AG04450 (cell line): ENCODE measurements around the gene RHOA. TPM values are rescaled to one million over a fixed set of nuclear protein-coding genes. Genes with fewer than 3 reads are reported as not detected.
"Not testable (repeated sequence)": the region's sequence is repeated elsewhere in the genome, so short reads cannot be mapped to it uniquely, and the experiment has no call there.

Experiments
- CTCF ChIA-PET: fragments of 300-600, 350-600 bp; formaldehyde crosslinking; extraction: SDS; loops from one replicate; lab custom pipeline; 2022; ENCODE audit warnings: antibody characterized with exemption, inconsistent platforms; lab: Charles Lee
- POLR2A ChIA-PET: fragments of 350-600 bp; formaldehyde crosslinking; extraction: SDS; loops from one replicate; lab custom pipeline; 2021; ENCODE audit warnings: antibody characterized with exemption, inconsistent platforms; lab: Yijun Ruan, JAX
- DNase-seq: peaks from one replicate; pipeline ENCODE4 v3.0.0-alpha.2; 2011; ENCODE audit warnings: low read depth, low spot score
- H3K27ac ChIP-seq: one replicate; pipeline ENCODE4 v1.5.1; 2012; ENCODE audit warnings: low read depth, low read length, control low read depth
- H3K27me3 ChIP-seq: one replicate; pipeline ENCODE4 v1.6.0; 2012; ENCODE audit warnings: low read length; ENCODE audit not compliant: control insufficient read depth, insufficient read depth
- H3K4me3 ChIP-seq: 2 replicates; pipeline ENCODE4 v1.5.1; 2011; ENCODE audit warnings: mild to moderate bottlenecking, low read depth, low read length, control low read depth
- H3K9me3 ChIP-seq: 2 replicates; pipeline ENCODE4 v1.5.1; 2012; ENCODE audit warnings: low read length; ENCODE audit not compliant: control insufficient read depth, insufficient read depth
- CTCF ChIP-seq: IDR thresholded peaks from 2 replicates; pipeline ENCODE4 v1.5.1; 2011; ENCODE audit warnings: low read depth, low read length, control low read depth, inconsistent platforms
- polyA plus RNA-seq: library from polyadenylated mRNA; depleted of rRNA; stranded (reverse); fragments of >200 nt; gene quantifications from 2 replicates; pipeline ENCODE4 v1.2.3, GENCODE V29; 2011

The RHOA gene
- polyA plus RNA-seq, 1 experiment, result 505 TPM

DNA sequence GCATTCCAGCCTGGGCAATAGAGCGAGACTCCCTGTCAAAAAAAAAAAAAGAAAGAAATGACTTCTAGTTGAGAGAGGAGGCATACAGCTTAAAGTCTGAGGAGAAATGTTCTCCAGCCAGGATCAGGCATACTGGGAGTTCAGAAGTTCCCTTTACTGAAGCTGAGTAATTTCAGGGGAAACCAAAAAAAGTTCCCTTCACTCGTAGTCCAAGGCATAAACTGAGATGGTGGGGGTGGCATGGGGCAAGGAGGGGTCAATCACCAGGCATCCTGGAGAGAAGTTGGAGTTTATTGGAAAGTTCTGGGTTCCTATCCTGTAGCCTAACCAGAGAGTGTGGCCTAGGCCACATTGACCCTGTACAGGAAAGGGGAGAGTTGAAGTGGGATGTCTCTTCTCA is 59.5 kb downstream of the RHOA start:
- TF ChIP-seq CTCF, result no peak
- CTCF ChIA-PET, result interaction anchor here (0.6 to 1.7 kb wide), 3 partner anchors 12 to 97 kb away, joined by 3 to 8 read pairs (median 7); partner anchors contain the start of gene USP4
- Histone ChIP-seq H3K27ac (peak overlapping the region; percentile 87), H3K4me3 (no peak overlapping the region), H3K27me3 (no peaks in the 10 kb centered on the region), H3K9me3 (no peaks in the 10 kb centered on the region)
- DNase-seq, result no peak
- POLR2A ChIA-PET, result interaction anchor here (0.6 to 1.9 kb wide), 3 partner anchors 10 to 60 kb away, joined by 5 to 6 read pairs (median 5); partner anchors contain the start of genes RHOA and TCTA

DNA sequence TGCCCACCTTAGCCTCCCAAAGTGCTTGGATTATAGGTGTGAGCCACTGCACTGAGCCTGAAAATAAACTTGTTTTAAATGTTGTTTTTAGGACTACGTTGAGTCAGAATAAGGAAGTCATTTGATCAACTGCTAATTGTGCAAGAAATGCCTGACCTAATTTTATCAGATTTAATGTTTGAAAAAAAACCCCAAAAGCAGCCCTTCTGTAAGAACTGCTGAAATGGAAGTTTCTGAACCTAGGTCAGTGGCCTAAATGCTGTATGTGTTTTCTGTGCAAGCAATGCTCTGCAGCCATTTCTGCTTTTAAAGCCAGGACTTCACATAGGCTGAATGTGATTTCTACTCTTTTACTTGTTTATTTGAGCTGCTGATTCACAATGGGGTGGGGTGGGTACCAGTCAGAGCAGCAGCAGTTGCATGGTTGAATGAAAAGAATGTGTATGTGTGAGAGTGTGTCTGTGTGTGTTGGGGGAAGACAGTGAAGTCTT is 60.2 kb downstream of the RHOA start:
- Histone ChIP-seq H3K27ac (peak overlapping the region; percentile 87), H3K9me3 (no peaks in the 10 kb centered on the region), H3K4me3 (no peak overlapping the region), H3K27me3 (no peaks in the 10 kb centered on the region)
- ChIA-PET CTCF (interaction anchor here (1.2 to 1.7 kb wide), 2 partner anchors 11 to 98 kb away, joined by 7 to 8 read pairs; partner anchors contain the start of gene USP4), POLR2A (interaction anchor here (0.6 to 1.9 kb wide), 5 partner anchors 9 to 60 kb away, joined by 5 to 12 read pairs (median 5); partner anchors contain the start of genes RHOA, TCTA and USP4)
- TF ChIP-seq CTCF, result no peak
- DNase-seq, result peak; percentile 75

DNA sequence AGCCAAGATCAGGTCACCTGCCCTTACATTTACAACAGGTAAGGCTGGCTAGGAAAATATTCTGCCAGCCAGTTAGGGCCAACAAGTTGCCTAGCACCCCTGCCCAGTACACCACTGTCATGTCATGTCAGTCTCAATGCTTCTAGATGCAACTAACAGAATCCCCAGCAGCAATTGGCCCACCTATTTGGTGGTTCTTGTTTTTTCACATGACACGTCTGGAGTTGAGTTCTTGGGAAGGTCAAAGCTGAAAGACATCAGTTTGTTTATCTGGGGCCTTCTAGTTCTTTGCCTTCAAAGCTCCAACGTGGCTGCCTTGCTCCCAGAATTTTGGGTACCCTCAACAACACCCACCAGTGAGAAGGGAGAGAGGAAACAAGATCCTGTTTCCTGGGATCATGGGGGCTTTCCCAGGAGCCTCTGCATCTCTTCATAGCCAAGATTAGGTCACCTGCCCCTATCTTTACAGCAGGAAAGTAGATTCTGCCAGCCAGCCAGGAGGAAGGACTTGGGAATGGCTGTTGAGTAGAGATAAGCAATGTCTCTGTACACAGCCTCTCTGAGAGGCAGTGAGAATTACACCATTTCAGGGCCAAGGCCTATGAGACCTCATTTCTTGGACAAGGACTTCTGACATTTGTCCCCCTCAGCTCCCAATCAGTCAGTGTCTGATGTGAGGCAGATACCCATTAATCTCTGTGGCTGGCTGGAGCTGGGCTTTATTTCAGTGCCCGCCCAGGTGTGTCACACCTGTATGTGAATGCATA is 62.2 kb downstream of the RHOA start:
- Histone ChIP-seq H3K9me3 (no peaks in the 10 kb centered on the region), H3K27ac (no peak overlapping the region), H3K4me3 (no peak overlapping the region), H3K27me3 (no peaks in the 10 kb centered on the region)
- POLR2A ChIA-PET, result no interaction called here
- TF ChIP-seq CTCF, result no peak
- DNase-seq, result no peak
- CTCF ChIA-PET, result interaction anchor here (0.9 to 1.0 kb wide), 2 partner anchors 9 to 11 kb away, joined by 3 to 4 read pairs; partner anchors contain the start of gene USP4

DNA sequence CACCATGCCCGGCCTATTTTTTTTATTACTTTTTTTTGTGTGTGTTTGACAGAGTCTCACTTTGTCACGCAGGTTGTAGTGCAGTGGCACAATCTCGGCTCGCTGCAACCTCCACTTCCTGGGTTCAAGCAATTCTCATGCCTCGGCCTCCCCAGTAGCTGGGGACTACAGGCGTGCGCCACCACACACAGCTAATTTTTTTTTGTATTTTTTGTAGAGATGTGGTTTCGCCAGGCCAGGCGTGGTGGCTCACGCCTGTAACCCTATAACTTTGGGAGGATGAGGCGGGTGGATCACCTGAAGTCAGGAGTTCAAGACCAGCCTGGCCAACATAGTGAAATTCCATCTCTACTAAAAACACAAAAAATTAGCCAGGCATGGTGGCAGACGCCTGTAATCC is 63.4 kb downstream of the RHOA start:
- H3K27ac ChIP-seq, H3K27me3 ChIP-seq, H3K9me3 ChIP-seq, H3K4me3 ChIP-seq, CTCF ChIA-PET, DNase-seq: not testable (repeated sequence)
- POLR2A ChIA-PET, result interaction anchor here (0.8 kb wide), 1 partner anchor 9 kb away, joined by 3 read pairs; no protein-coding TSS in a partner anchor

- DNase-seq, result no peak
- TF ChIP-seq CTCF, result no peak
- H3K27ac ChIP-seq, result no peak overlapping the region
- no peak overlapping the region for H3K4me3 ChIP-seq
- ChIA-PET POLR2A (no interaction called here), CTCF (no interaction called here)
- no peaks in the 10 kb centered on the region for H3K9me3 ChIP-seq
- no peaks in the 10 kb centered on the region for H3K27me3 ChIP-seq
These were observed 65.0 kb downstream of the RHOA start for GRCh38 chr3:49346797-49347251.
